Activated CD4-positive, alpha-beta memory T cell treated with anti-CD3 and anti-CD28 coated beads, Interleukin-2, amount 10 ng/mL, durations not matched to agents 7 days and 5 days (primary cell): ENCODE measurements around the gene A3GALT2. TPM values are rescaled to one million over a fixed set of nuclear protein-coding genes. Genes with fewer than 3 reads are reported as not detected.

Source experiments
- CTCF ChIA-PET: fragments of 350-600 bp; sonication (Branson Sonifier 250); formaldehyde crosslinking; loops from one replicate; lab custom pipeline; 2021; ENCODE audit warnings: antibody characterized with exemption, inconsistent platforms; lab: Charles Lee
- POLR2A ChIA-PET: fragments of 350-600 bp; sonication (Branson Sonifier 250); formaldehyde crosslinking; loops from one replicate; lab custom pipeline; 2021; ENCODE audit warnings: antibody characterized with exemption; lab: Charles Lee
- DNase-seq: peaks from one replicate; pipeline ENCODE4 v3.0.0-alpha.2; 2020
- H3K27ac Mint-ChIP-seq: one replicate; pipeline ENCODE4 v1.8.0; 2021; ENCODE audit warnings: mild to moderate bottlenecking, mixed read lengths
- H3K27me3 Mint-ChIP-seq: one replicate; pipeline ENCODE4 v1.8.0; 2021; ENCODE audit warnings: mixed read lengths
- H3K36me3 Mint-ChIP-seq: one replicate; pipeline ENCODE4 v1.8.0; 2021; ENCODE audit warnings: low read depth, mixed read lengths
- H3K4me1 Mint-ChIP-seq: one replicate; pipeline ENCODE4 v1.8.0; 2021; ENCODE audit warnings: mixed read lengths
- H3K4me3 Mint-ChIP-seq: one replicate; pipeline ENCODE4 v1.8.0; 2021; ENCODE audit warnings: mild to moderate bottlenecking, mixed read lengths
- H3K9me3 Mint-ChIP-seq: one replicate; pipeline ENCODE4 v1.8.0; 2021; ENCODE audit warnings: mixed read lengths
- total RNA-seq, 2 experiments: library from RNA; stranded (reverse); gene quantifications; one replicate each; pipeline ENCODE4 v1.2.3, GENCODE V29; 2021

A3GALT2 gene
- total RNA-seq, 2 experiments from 2014 or later = not detected

DNA sequence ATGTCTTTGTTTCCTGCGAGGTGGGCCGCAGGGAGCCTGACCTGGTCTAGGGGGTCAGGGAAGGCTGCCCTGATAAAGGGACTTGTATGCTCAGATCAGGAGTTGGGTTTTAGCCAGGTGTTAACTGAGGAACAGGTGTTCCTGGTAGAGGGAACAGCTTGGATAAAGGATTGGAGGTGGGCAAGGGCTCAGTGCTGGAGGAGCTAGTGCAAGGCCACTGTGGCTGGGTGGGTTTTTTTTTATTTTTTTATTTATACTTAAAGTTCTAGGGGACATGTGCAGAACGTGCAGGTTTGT, 31.1 kb downstream of the A3GALT2 start:
- ChIA-PET POLR2A (no interaction called here), CTCF (no interaction called here)
- H3K9me3 Mint-ChIP-seq = no peaks in the 10 kb centered on the region
- no peak for DNase-seq
- no peak overlapping the region for H3K4me3 Mint-ChIP-seq
- H3K27me3 Mint-ChIP-seq = no peaks in the 10 kb centered on the region
- H3K27ac Mint-ChIP-seq = no peak overlapping the region
- H3K4me1 Mint-ChIP-seq = peaks cover 1% of the 10 kb centered on the region
- H3K36me3 Mint-ChIP-seq = peaks cover 13% of the 10 kb centered on the region

DNA sequence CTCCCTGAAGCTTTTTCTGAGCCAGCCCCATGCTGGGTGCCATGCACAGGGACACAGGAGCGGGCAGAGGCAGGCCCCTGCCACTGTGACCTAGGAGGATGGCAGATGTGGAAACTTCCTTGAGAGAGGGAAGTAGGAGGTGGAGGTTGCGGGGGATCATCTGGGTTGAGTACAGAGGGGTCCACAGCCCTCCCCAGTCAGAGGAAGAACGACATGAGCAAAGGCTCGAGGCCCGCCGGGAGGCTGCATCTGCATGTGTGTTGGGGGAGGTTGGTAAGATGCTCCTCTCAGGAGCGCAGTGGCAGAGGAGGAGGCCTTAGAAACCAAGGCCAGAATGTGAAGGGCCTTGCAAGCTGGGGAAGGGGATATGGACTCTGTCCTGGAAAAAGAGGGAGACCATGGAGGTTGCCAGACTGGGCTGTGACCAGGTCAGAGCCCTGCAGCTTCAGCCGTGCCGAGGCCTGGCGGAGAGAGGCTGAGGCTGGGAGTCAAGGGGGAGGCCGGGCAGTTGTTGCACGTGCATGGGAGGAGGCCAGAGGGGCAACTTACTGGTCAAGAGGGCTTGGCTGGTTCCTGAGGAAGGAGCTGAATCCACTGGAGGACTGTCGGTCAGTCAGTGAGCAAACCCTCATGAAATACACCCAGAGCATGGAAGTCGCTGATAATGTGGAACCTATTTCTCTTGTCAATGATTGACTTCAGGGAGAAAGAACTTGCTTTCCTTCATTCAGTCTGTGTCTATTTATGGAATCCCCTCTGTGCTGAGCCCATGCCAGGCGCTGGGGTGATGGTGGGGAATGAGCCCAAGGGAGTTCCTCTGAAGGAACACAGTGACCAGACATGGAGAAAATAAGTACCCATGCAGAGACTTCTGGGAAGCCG, 31.7 kb downstream of the A3GALT2 start:
- Mint-ChIP-seq H3K27ac (no peak overlapping the region), H3K36me3 (peaks cover 13% of the 10 kb centered on the region), H3K4me3 (no peak overlapping the region), H3K27me3 (no peaks in the 10 kb centered on the region), H3K9me3 (no peaks in the 10 kb centered on the region), H3K4me1 (peaks cover 1% of the 10 kb centered on the region)
- DNase-seq = no peak
- ChIA-PET CTCF (interaction anchor here (1.2 kb wide), 1 partner anchor 9 kb away, joined by 3 read pairs; no protein-coding TSS in a partner anchor), POLR2A (no interaction called here)

DNA sequence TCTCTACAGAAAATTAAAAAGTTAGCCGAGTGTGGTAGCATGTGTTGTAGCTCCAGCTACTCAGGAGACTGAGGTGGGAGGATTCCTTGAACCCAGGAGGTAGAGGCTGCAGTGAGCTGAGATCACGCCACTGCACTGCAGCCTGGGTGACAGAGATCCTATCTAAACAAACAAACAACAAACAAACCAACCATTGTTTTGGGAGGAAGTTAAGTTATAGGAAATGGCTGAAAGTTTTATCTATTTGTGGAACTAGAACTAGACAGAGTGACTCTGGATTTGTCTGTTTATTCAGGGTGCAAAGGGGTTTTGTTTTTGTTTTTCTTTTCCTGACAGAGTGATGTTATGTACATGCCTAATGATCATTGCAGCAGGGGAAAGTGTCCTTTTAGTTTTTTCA, 33.6 kb downstream of the A3GALT2 start:
- H3K9me3 Mint-ChIP-seq = no peaks in the 10 kb centered on the region
- H3K4me1 Mint-ChIP-seq = no peaks in the 10 kb centered on the region
- H3K4me3 Mint-ChIP-seq = no peak overlapping the region
- peaks cover 18% of the 10 kb centered on the region for H3K36me3 Mint-ChIP-seq
- H3K27ac Mint-ChIP-seq = no peak overlapping the region
- ChIA-PET CTCF (no interaction called here), POLR2A (no interaction called here)
- DNase-seq = no peak
- H3K27me3 Mint-ChIP-seq = no peaks in the 10 kb centered on the region

DNA sequence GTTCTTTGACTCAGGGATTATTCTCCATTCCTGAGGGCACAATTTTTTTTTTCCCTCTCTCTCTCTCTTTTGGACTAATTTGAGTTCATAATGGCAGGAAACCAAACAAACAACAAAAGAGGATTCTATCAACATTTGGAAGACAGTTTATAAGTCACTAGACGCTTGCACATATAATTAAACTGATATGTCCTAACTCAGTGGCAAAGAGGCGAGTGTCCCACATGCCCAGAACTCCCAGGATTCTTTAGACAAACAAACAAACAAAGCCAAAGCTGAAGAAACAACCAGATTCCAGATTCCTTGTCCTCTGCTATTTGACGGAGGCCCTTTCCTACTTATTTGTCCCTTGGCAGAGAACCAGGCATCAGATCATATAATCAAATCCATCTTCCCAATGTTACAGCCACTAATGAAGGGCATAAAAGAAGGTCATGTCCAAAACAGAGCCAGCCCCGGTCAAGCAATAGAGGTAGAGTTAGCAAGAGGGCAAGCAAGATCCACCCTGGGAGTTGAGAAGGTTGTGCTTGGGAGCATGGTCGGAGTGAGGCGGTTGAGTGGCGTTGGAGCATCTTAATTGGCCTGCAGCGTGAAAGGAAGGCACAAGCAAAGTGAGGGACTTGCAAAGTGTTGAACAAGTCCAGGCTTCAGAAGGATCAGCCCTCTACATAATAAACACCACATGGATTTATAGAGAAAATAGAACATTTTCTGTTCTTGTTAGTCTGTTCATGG, 34.3 kb downstream of the A3GALT2 start:
- POLR2A ChIA-PET = no interaction called here

DNA sequence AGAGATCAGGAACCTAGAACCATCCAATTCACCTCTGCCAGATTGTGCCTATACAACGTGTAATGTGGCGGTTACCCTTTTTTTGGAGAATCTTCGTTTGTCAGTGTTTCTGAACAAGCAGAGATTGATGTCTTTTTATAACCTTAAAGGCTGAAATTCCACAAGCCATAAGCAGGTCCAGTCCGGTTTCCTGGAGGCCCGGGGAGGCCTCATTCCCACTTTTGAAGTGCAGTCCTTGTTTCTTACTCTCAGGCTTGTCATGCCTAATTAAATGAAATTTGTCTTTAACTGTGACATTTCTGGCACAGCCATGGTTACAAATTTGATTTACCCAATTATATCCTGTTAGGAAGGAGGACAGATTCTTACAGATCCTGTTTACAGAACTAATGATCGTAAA, 36.8 kb downstream of the A3GALT2 start:
- no peak for DNase-seq
- H3K27me3 Mint-ChIP-seq = no peaks in the 10 kb centered on the region
- no peaks in the 10 kb centered on the region for H3K9me3 Mint-ChIP-seq
- H3K27ac Mint-ChIP-seq = no peak overlapping the region
- ChIA-PET POLR2A (no interaction called here), CTCF (interaction anchor here (1.9 kb wide), 1 partner anchor 11 kb away, joined by 6 read pairs; no protein-coding TSS in a partner anchor)
- H3K36me3 Mint-ChIP-seq = peaks cover 23% of the 10 kb centered on the region
- H3K4me1 Mint-ChIP-seq = no peaks in the 10 kb centered on the region
- no peak overlapping the region for H3K4me3 Mint-ChIP-seq

More for the DNA sequence above, 34.3 kb downstream of the A3GALT2 start:
- DNase-seq = no peak
- Mint-ChIP-seq H3K4me3 (no peak overlapping the region), H3K27ac (no peak overlapping the region), H3K36me3 (peaks cover 22% of the 10 kb centered on the region), H3K27me3 (no peaks in the 10 kb centered on the region), H3K9me3 (no peaks in the 10 kb centered on the region), H3K4me1 (no peaks in the 10 kb centered on the region)
- CTCF ChIA-PET = no interaction called here

DNA sequence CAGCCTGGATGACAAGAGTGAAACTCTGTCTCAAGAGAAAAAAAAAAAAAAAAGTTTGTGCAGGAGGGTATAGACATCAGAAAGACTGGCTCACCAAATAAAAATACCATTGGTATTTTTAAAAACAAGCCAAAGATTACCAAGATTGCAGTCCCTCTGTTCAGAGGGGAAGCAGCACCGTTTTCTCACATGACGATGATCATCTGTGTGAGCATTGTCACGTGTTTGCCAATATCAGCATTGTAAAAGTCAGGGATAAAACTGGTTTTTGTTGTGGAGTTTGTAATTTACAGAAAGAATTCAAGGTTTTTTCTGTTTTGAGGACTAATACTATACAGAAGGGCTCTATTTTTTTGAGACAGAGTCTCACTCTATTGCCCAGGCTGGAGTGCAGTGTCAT, 38.1 kb downstream of the A3GALT2 start:
- Mint-ChIP-seq H3K27me3 (no peaks in the 10 kb centered on the region), H3K36me3 (peaks cover 22% of the 10 kb centered on the region)

DNA sequence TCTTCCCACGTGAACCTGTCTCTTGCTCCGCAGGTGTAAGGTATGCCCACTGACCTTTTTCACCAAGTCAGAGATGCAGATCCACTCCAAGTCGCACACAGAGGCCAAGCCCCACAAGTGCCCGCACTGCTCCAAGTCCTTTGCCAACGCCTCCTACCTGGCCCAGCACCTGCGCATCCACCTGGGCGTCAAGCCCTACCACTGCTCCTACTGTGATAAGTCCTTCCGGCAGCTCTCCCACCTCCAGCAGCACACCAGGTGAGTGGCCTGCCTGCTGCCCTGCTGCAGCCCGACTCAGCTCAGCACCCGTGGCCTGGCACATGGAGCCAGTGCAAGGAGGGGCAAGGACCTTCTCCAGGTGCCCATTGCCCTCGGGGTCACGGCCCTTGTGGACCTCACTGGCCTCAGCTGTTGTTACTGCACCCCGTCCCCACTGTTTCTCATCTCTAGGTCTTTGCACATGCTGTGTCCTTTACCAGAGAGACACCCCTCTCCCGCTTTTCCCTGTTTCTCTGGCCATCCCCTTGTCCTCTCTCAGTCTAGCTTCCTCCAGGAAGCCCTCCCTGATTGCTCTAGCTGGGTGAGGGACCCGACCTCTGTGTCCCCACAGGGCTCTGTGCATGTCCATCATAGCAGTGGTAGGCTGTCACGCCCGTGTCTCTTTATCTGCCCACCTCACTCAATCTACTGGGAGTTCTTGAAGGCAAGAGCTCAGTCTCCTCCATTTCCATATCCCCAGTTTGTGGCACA, 39.2 kb downstream of the A3GALT2 start:
- POLR2A ChIA-PET = interaction anchor here (1.0 kb wide), 1 partner anchor 68 kb away, joined by 3 read pairs; no protein-coding TSS in a partner anchor
- no peaks in the 10 kb centered on the region for H3K4me1 Mint-ChIP-seq
- no peak for DNase-seq

More for the DNA sequence above, 38.1 kb downstream of the A3GALT2 start:
- Mint-ChIP-seq H3K4me3 (no peak overlapping the region), H3K4me1 (no peaks in the 10 kb centered on the region), H3K27ac (no peak overlapping the region), H3K9me3 (no peaks in the 10 kb centered on the region)
- no peak for DNase-seq
- POLR2A ChIA-PET = no interaction called here
- CTCF ChIA-PET = no interaction called here

DNA sequence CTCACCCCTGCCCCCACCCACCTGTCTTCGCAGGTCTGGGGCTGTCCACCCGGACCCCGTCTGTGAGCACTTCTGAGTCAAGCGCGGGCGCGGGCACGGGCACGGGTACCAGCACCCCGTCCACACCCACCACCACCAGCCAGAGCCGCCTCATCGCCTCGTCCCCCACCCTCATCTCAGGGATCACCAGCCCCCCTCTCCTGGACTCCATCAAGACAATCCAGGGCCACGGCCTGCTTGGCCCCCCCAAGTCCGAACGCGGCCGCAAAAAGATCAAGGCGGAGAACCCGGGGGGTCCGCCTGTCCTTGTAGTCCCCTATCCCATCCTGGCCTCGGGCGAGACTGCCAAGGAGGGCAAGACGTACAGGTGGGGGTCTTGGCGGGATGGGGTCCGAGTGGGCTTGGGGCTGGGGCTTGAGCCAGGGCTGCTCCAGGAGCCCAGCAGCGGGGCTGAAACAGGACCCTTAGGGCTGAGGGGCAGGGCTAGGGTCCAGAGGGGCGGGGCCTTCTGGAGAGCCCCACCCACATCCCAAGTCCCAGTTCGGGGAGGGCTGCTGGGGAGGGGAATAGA, 40.7 kb downstream of the A3GALT2 start:
- H3K27ac Mint-ChIP-seq = no peak overlapping the region
- H3K4me3 Mint-ChIP-seq = no peak overlapping the region
- peaks cover 21% of the 10 kb centered on the region for H3K36me3 Mint-ChIP-seq
- no peak for DNase-seq
- no peaks in the 10 kb centered on the region for H3K4me1 Mint-ChIP-seq
- H3K9me3 Mint-ChIP-seq = no peaks in the 10 kb centered on the region
- POLR2A ChIA-PET = no interaction called here
- CTCF ChIA-PET = no interaction called here
- no peaks in the 10 kb centered on the region for H3K27me3 Mint-ChIP-seq

More for the DNA sequence above, 39.2 kb downstream of the A3GALT2 start:
- no peaks in the 10 kb centered on the region for H3K9me3 Mint-ChIP-seq
- no peak overlapping the region for H3K27ac Mint-ChIP-seq
- no peaks in the 10 kb centered on the region for H3K27me3 Mint-ChIP-seq
- no peak overlapping the region for H3K4me3 Mint-ChIP-seq
- H3K36me3 Mint-ChIP-seq = peaks cover 22% of the 10 kb centered on the region
- CTCF ChIA-PET = no interaction called here

DNA sequence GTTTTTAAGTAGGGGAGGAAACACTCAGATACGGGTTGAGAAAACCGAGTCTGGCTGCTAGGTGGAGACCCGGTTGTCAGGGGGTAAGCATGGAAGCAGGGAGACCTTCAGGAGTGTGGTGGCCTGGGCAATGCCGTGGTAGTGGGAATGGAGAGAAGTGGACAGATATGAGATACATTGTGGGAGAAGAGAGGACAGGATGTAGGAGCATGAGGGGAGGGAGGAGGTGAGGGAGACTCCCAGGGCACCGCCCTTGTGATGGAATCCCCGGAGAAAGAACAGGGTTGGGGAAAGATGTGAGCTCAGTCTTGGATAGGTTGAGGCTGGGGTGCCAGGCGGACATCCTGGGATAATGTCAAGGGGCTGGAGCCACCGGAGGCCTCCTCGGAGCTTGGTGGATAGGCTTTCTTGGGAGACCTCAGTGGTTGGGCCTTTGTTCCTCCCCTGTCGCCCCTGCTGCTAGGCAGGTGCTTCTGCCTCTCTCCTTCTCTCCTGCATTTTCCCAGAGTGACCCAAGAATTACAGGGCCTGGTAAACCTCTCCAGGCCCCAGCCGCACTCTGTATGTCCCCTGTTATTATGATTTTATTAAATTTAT, 43.3 kb downstream of the A3GALT2 start:
- ChIA-PET POLR2A (no interaction called here), CTCF (interaction anchor here (1.8 kb wide), 1 partner anchor 18 kb away, joined by 9 read pairs; no protein-coding TSS in a partner anchor)
- Mint-ChIP-seq H3K36me3 (peaks cover 16% of the 10 kb centered on the region), H3K9me3 (no peaks in the 10 kb centered on the region), H3K4me3 (no peak overlapping the region), H3K4me1 (peaks cover 17% of the 10 kb centered on the region), H3K27me3 (no peaks in the 10 kb centered on the region), H3K27ac (no peak overlapping the region)
- no peak for DNase-seq

DNA sequence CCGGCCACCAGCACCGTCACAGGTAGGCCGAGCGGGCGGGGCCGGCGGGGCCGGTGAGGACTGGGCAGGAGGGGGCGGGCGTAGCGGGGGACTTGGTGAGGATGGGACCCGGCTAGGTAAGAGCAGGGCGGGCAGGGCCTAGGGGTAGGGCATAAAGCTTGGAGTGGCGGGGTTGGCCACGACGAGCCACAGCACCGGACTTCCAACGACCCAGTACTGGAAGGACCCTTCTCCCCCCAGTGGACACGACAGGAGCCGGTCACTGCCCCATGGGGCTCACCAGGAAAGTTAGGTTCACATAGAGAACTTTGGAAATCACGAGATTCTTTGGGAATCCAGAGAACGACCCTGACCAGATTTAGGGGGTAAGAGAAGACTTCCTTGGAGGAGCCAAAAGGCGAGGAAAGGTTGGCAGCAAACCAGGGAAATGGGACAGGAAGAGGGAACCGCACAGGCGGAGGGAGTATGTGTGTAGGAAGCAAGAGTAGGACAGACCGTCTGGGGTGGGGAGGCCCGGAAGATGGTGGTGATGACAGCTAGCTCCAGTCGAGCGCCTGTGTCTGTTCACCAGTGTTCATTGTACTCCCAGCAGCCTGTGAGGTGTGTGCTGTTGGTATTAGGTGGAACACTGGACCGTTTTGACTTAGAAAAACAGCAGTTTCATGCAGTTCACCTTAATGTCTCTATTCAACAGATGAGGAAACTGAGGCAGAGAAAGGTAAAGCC, 44.2 kb downstream of the A3GALT2 start:
- no peak overlapping the region for H3K4me3 Mint-ChIP-seq
- peaks cover 13% of the 10 kb centered on the region for H3K36me3 Mint-ChIP-seq
- CTCF ChIA-PET = interaction anchor here (1.8 kb wide), 1 partner anchor 19 kb away, joined by 9 read pairs; no protein-coding TSS in a partner anchor

DNA sequence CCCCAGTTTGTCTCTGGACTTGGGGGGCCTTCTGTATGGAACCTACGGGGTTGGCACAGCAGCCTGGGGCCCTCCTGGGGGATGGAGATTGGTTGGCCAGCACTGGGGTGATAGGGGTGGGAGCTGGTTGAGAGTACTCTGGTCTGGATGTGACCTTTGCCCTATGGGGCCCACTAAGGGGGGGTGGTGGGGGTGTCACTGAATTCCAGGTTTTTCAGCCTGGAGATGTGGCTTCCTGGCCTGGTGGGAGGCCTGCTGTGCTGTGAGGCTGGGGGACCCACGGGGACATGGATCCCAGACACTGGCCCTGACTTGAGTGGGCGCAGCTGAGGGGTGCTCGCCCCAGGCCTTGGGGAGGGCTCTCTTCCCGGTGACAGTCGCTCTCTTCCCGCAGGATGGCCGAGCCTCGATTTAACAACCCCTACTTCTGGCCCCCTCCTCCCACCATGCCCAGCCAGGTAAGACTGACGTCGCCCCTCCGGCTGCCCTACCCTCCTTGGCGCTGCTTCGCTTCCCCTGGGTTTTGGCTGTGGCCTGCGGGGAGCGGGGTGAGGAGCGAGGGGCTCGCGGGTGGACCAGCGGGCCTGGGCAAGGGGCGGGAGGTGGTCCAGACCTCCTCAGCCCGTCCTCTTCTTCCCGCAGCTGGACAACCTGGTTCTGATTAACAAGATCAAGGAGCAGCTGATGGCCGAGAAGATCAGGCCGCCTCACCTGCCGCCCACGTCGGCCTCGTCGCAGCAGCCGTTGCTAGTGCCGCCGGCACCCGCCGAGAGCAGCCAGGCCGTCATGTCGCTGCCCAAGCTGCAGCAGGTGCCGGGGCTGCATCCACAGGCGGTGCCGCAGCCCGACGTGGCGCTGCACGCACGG, 45.0 kb downstream of the A3GALT2 start:
- Mint-ChIP-seq H3K27ac (no peak overlapping the region), H3K4me3 (no peak overlapping the region), H3K9me3 (no peaks in the 10 kb centered on the region), H3K27me3 (no peaks in the 10 kb centered on the region), H3K36me3 (peaks cover 9% of the 10 kb centered on the region), H3K4me1 (peaks cover 20% of the 10 kb centered on the region)
- DNase-seq = no peak
- POLR2A ChIA-PET = no interaction called here
- CTCF ChIA-PET = no interaction called here

More for the DNA sequence above, 44.2 kb downstream of the A3GALT2 start:
- H3K27me3 Mint-ChIP-seq = no peaks in the 10 kb centered on the region
- POLR2A ChIA-PET = no interaction called here
- DNase-seq = no peak
- H3K9me3 Mint-ChIP-seq = no peaks in the 10 kb centered on the region
- peaks cover 20% of the 10 kb centered on the region for H3K4me1 Mint-ChIP-seq
- H3K27ac Mint-ChIP-seq = no peak overlapping the region
